ENCODE results near the gene NEK9. TPM values are rescaled to one million over a fixed set of nuclear protein-coding genes. Genes with fewer than 3 reads are reported as not detected.
A peak's percentile ranks its signal among the peaks of the same experiment; 100 is the strongest.

The NEK9 gene
- total RNA-seq, 1 experiment from 2014 or later = 56.5 TPM

DNA sequence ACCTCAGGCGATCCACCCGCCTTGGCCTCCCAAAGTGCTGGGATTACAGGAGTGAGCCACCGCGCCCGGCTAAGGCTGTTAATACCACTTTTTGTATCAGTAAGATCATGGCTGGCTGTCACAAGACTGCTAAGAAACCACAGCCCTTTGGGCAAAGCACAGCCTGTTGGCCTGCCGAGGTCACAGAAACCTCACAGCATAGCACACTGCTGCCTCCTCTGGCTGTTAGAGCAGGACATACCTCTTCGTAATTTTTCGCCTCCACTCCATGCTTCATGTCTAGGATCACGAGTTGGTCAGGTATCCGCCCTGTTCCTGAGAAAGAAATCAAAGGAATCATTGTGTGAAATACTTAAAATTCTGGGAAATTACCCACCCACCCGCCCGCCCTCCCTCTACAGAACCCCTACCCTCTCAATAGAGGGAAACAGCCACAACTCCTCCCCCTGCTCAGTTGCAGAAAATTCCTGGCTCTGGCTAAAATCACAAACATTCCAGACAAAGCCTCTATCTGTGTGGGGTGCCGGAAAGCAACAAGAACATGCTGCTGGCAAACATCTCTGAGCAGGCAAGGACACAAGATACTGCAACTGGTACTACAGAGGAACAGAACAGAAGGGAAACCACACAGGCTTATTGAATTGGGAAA lies 20.7 kb upstream of the NEK9 start:
- no peak overlapping the region for H2BK15ac ChIP-seq (ENCODE audit: low read depth, low read length)
- H3K36me3 Mint-ChIP-seq (ENCODE audit: insufficient read depth in 1 of 3, low read depth in 3 of 3) = peaks cover 18 to 38% (median 31%) of the 10 kb centered on the region in 3 experiments; a peak in 6 of 7 replicates
- H3K56ac ChIP-seq (ENCODE audit: insufficient read length, low read depth, low read length) = no peak overlapping the region
- H3K27ac ChIP-seq (ENCODE audit: insufficient read length, low read depth, low read length) = peak overlapping the region; percentile 63
- no peak overlapping the region for H4K5ac ChIP-seq (ENCODE audit: insufficient read length, low read depth, low read length)
- H2BK20ac ChIP-seq (ENCODE audit: low read depth, low read length, poor library complexity, severe bottlenecking) = no peak overlapping the region
- no peaks in the 10 kb centered on the region for H3K9me3 Mint-ChIP-seq
- H3T11ph ChIP-seq (ENCODE audit: low read length) = no peak overlapping the region
- no peaks in the 10 kb centered on the region for H3K23me2 ChIP-seq (ENCODE audit: insufficient read length, low read depth, low read length, poor library complexity, severe bottlenecking)
- H2AK5ac ChIP-seq (ENCODE audit: insufficient read length, low read length) = no peak overlapping the region
- H3K4me3 Mint-ChIP-seq = peak overlapping the region in 1 of 2 experiments; percentile 39; a peak in 1 of 5 replicates
- no peak overlapping the region for H3K9ac ChIP-seq (ENCODE audit: extremely low read depth, insufficient read length, low read length)
- no peaks in the 10 kb centered on the region for H3K27me3 Mint-ChIP-seq (ENCODE audit: low read depth)
- H3K4me2 ChIP-seq (ENCODE audit: insufficient read depth, insufficient read length, low read length) = no peak overlapping the region
- no peak overlapping the region for H3K23ac ChIP-seq (ENCODE audit: insufficient read length, low read depth, low read length)
- H4K8ac ChIP-seq (replicated peaks; ENCODE audit: insufficient read length, low read depth, low read length) = no peak overlapping the region
- H3K27ac Mint-ChIP-seq = peak overlapping the region; percentile 60 to 94 (median 80); a peak in 6 of 7 replicates
- TF ChIP-seq, protein P1, sequence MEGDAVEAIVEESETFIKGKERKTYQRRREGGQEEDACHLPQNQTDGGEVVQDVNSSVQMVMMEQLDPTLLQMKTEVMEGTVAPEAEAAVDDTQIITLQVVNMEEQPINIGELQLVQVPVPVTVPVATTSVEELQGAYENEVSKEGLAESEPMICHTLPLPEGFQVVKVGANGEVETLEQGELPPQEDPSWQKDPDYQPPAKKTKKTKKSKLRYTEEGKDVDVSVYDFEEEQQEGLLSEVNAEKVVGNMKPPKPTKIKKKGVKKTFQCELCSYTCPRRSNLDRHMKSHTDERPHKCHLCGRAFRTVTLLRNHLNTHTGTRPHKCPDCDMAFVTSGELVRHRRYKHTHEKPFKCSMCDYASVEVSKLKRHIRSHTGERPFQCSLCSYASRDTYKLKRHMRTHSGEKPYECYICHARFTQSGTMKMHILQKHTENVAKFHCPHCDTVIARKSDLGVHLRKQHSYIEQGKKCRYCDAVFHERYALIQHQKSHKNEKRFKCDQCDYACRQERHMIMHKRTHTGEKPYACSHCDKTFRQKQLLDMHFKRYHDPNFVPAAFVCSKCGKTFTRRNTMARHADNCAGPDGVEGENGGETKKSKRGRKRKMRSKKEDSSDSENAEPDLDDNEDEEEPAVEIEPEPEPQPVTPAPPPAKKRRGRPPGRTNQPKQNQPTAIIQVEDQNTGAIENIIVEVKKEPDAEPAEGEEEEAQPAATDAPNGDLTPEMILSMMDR (conservative IDR thresholded peaks at IDR 0.05) = peak; percentile 60
- no peaks in the 10 kb centered on the region; the same call in 1 of the 2 replicates for H3K79me2 ChIP-seq (ENCODE audit: insufficient read depth, low read length)
- DNase-seq = peak; percentile 75
- no peak overlapping the region for H2BK5ac ChIP-seq (ENCODE audit: insufficient read length, low read length)
- no peak overlapping the region for H3K14ac ChIP-seq (ENCODE audit: insufficient read depth, low read length)
- H3K27me3 ChIP-seq (ENCODE audit: insufficient read depth, low read length) = no peaks in the 10 kb centered on the region
- no peak overlapping the region for H2AFZ ChIP-seq (ENCODE audit: low read length)
- H3K4me1 ChIP-seq (ENCODE audit: insufficient read depth, low read length) = no peaks in the 10 kb centered on the region; the same call in 1 of the 2 replicates
- H2BK120ac ChIP-seq (ENCODE audit: low read depth, low read length, poor library complexity, severe bottlenecking) = no peak overlapping the region
- no peaks in the 10 kb centered on the region for H3K9me3 ChIP-seq (ENCODE audit: control insufficient read depth, low read depth, low read length)
- H3K79me1 ChIP-seq (ENCODE audit: insufficient read depth, low read depth, low read length, poor library complexity, severe bottlenecking) = no peaks in the 10 kb centered on the region
- H4K91ac ChIP-seq (ENCODE audit: insufficient read length, low read depth, low read length) = no peak overlapping the region
- H2BK12ac ChIP-seq (ENCODE audit: insufficient read length, low read depth, low read length) = no peak overlapping the region
- H3K18ac ChIP-seq (ENCODE audit: insufficient read length, low read depth, low read length) = no peak overlapping the region
- no peaks in the 10 kb centered on the region for H4K20me1 ChIP-seq (ENCODE audit: control insufficient read depth, insufficient read depth, insufficient read length)
- H3K4ac ChIP-seq (ENCODE audit: low read depth, low read length) = no peak overlapping the region
- no CpG with 5 or more reads among the region's 13 CpGs for WGBS (ENCODE audit: extremely low coverage, insufficient read length, low lambda C conversion rate)
- peaks cover 12% of the 10 kb centered on the region in 2 experiments for H3K4me1 Mint-ChIP-seq
